GM19025 (cell line): ENCODE measurements around the gene SLC16A3.
"Not testable (repeated sequence)": the region's sequence is repeated elsewhere in the genome, so short reads cannot be mapped to it uniquely, and the experiment has no call there.

ENCODE experiments used
- ATAC-seq: cut with Tn5 transposase; IDR thresholded peaks from one replicate; pipeline ENCODE4 v1.9.1; 2021; ENCODE audit warnings: mild to moderate bottlenecking, low read depth, moderate library complexity; ENCODE audit not compliant: unreplicated experiment

Gene SLC16A3

DNA sequence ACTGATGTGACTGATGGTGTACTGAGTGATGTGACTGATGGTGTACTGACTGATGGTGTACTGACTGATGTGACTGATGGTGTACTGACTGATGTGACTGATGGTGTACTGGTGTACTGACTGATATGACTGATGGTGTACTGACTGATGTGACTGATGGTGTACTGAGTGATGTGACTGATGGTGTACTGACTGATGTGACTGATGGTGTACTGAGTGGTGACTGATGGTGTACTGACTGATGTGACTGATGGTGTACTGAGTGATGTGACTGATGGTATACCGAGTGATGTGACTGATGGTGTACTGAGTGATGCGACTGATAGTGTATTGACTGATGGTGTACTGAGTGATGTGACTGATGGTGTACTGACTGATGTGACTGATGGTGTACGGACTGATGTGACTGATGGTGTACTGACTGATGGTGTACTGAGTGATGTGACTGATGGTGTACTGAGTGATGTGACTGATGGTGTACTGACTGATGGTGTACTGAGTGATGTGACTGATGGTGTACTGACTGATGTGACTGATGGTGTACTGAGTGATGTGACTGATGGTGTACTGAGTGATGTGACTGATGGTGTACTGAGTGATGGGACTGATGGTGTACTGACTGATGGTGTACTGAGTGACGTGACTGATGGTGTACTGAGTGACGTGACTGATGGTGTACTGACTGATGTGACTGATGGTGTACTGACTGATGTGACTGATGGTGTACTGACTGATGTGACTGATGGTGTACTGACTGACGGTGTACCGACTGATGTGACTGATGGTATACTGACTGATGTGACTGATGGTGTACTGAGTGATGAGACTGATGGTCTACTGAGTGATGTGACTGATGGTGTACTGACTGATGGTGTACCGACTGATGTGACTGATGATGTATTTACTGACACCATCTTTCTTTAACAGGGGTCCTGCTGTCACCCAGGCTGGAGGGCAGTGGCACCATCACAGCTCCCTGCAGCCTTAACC lies 31.4 kb downstream of the SLC16A3 start:
- ATAC-seq: not testable (repeated sequence)

DNA sequence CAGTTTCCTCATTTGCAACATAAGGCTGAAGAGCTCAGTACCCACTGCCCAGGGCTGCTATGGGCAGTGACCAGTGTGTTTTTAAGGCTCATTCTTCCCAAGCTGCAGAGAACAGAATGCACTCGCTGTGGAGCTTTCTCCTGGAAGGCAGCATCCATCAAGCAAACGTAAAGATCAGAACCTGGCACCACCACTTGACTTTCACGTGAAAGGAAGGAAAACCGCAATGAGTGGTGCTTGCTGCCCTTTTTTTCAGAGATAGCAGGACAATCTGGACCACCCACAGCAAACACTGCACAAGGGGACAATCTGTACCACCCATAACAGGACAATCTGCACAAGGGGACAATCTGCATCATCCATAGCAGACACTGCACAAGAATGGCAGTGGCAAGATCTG lies 33.5 kb downstream of the SLC16A3 start:
- ATAC-seq: no peak

- no peak for ATAC-seq
Observed at GRCh38 chr17:82263641-82264040, 34.8 kb downstream of the SLC16A3 start.

GRCh38 chr17:82266142-82266541 lies 37.3 kb downstream of the SLC16A3 start:
- no peak for ATAC-seq

DNA sequence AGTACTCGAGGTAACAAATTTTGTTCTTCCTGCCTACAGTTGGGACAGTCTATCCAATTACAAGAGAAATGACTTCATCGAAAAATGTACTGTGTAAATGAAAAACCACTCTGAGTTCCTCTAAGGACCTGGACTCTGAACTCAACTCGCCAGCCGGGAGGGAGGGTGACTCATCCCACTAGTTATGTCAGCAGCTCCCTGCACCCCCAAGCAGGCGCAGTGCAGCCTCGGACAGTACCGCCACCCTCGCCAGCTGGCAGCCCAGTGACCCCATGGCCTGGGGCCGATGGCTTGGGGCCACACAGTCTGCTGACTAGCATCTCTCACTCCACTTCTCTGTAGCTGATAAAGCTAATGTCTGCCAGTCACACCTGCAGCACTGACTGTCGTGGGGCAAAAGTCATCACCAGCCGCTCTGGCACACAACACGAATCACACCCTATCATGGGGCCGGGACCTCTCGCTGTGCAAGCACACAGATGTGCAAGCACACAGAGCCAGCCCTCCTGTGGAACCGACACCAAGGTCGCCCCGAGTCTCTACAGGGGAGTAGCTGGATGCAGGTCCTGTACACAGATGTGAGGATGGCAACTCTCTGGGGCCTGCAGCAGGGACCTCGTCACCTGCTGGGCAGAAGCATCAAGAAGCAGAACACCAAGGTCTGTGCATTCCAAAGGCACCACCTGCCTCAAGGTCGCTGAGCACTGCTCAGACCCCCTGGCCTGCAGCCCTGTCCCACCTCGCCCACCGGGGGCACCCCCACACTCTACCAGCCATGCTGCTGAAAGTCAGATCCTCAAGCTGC lies 38.9 kb downstream of the SLC16A3 start:
- no peak for ATAC-seq

DNA sequence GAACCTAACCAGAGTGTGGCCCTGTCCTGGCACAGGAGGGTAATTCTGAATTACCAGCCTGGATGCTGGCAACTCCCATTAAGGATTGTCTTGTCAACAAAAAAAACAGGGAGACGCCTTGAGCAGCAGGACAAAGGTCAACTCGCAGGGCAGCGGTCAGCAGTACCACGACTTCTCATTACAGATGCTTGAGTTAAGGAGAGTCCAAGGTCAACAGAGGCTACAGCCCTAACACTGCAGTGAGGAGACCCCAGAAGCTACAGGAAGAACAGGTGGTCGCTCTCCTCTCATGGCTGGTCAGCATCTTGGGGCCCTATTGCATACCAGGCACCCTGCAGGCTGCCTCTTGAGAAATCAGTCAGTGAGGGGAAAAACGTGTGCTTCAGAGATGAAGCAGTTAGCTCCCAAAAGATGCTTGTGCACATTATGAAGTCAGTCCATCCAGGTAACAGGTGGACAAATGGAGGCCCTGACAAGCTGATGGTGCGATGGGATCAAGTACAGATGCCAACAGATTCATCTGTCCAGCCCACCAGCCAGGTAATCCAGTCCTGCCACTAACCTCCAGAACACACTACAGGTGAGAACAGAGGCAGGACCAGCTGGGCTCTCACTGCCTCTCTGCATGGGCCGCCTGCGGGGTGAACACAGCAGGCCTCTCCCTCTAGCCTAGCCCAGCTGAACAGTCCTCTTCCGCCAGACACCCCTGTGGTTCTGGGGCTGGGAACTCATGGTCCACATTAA lies 40.5 kb downstream of the SLC16A3 start:
- ATAC-seq: no peak

DNA sequence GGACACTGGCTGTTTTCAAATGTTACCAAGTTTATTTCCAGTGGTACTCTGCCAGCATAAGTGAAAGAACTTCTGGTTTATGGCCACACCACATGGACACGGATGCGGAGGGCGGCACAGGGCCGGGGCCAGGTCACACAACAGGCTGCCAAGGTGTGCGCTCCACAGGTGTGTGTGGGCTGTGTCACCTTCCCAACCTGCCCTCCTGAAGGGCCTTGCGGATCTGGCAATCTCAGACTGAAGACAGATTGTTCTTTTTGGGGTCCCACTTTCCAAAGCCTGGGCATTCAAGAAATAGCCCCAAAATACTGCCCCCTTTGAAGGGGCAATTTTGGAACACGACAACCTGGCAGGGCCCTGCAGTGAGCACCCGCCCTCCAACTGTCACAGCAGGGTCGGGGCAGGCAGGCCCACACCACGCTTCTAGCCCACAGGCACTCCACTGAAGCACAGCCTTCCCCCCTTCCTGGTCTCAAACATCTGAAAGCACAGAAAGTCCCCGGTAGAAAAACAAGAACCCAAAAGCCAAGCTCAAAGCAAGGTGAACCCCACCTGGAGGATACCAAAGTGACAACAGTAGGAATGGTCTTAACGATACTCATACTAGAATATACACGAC lies 41.1 kb downstream of the SLC16A3 start:
- ATAC-seq: no peak

GRCh38 chr17:82270651-82271050 lies 41.8 kb downstream of the SLC16A3 start:
- ATAC-seq: no peak

DNA sequence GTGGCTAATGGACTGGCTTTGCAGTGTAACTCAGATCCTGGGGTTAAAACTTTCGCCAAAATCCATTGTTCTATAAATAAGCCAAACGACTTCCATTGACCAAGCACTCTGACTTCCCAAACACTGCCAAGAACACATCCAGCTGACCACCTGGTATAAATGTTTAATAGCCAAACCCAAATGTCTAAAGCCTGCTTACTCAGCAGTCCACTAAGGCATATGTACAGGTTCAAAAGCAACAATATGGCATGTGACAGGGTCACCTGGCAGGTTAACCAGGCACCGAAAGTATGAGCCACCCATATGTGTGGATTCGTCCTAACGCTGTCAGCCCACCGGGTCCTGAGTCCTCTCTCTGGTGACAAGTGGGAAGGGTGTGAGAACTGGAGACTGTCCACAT lies 42.6 kb downstream of the SLC16A3 start:
- ATAC-seq: no peak

DNA sequence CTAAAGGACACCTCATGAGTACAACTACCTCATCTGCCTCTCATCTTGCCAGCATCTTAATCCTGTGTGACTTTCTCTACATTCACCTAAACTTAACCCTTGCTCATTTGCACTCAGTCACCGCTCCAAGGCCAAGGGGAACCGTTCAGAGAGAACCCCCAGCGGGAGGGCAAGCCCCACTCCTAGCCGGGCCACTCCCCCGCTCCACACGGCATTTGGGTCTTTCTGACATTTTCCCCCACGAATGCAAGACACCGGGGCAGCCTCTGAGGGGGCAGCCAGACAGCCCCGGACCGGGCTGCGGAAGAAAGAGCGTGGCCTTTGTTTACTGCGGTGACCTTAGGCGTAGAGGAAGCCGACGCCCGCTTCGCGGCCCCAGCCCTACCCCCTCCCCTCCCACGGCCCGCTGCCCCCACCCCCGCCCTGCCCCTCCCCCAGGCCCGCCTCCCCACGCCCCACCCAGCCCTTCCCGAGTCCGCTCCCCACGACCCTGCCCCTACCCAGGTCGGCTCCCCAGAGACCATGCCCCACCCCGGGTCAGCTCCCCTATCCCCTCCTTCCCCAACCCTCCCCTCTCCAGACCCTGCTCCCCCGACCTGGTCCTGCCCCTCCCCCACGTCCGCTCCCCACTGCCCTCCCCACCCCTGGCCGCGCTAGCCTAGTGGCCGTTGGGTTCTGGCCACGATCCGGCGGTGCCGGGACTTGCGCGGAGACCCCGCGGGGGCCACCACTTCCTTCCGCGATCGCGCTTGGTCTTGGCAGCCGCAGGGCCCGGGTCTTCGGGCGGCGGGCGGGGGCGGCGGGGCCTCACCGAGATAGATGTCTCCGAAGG lies 43.9 kb downstream of the SLC16A3 start:
- ATAC-seq: no peak

- ATAC-seq: peak; percentile 69
Observed at GRCh38 chr17:82273327-82274133, 44.7 kb downstream of the SLC16A3 start, which contains the start of gene CSNK1D. Gene CSNK1D, minus strand, starts transcription at chr17:82273700. Its CDS starts 319 bp downstream, at chr17:82273381.

DNA sequence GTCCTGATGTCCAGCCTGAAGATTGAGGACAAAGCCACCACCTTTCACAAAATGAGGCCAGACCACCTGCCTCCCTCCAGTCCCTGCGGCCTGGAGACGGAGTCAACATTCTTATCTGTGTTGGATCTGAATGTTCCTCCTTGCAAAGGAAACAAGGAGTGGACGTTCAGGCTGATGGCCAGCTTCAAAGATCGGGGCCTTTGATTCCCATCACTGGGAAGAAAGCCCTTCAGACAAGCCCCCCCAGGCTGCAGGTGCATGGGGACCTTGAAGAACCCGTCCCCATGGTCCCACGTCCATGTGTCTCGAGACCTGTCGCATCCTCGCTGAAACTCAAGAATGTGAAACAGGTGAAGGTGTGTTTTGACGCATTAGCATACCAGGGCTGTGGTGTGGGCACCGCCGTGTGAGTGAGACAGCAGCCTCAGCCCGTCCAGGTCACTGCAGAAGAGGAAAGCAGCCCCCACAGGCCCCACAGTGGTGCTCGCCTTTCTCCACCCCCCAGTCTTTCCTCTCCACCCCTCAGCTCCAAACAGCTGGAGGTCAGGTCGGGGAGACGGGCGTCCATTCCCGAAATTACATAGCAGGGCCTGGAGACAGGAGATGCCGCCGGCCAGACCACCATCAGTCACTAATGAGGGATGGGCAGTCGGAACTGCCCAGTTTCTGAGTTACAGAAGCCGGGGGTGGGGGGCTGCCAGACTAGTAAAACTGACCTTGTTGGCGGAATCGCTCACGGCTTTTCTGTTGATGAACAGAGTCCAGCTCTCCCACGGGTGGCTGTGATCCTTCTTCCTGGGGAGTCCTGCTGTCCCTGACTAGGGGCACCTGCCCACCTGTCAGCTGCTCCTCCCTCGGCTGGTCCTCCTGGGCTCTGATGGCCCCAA lies 45.5 kb downstream of the SLC16A3 start:
- no peak for ATAC-seq

GRCh38 chr17:82275326-82275725 lies 46.5 kb downstream of the SLC16A3 start:
- no peak for ATAC-seq

DNA sequence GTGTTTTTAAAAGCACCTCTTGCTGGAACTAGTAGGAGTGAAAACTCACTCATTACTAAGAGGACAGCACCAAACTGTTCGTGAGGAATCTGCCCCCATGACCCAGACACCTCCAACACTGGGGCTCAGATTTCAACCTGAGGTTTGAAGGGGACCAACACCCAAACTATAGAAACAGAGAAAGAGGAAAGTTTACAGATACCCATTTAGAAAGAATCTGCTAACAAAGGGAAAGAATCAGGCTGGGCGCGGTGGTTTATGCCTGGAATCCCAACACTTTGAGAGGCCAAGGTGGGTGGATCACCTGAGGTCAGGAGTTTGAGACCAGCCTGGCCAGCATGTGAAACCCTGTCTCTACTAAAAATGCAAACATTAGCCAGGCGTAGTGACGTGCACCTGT lies 48.1 kb downstream of the SLC16A3 start:
- no peak for ATAC-seq

GRCh38 chr17:82277851-82278250 lies 49.0 kb downstream of the SLC16A3 start:
- no peak for ATAC-seq

GRCh38 chr17:82278308-82278707 lies 49.5 kb downstream of the SLC16A3 start:
- no peak for ATAC-seq

DNA sequence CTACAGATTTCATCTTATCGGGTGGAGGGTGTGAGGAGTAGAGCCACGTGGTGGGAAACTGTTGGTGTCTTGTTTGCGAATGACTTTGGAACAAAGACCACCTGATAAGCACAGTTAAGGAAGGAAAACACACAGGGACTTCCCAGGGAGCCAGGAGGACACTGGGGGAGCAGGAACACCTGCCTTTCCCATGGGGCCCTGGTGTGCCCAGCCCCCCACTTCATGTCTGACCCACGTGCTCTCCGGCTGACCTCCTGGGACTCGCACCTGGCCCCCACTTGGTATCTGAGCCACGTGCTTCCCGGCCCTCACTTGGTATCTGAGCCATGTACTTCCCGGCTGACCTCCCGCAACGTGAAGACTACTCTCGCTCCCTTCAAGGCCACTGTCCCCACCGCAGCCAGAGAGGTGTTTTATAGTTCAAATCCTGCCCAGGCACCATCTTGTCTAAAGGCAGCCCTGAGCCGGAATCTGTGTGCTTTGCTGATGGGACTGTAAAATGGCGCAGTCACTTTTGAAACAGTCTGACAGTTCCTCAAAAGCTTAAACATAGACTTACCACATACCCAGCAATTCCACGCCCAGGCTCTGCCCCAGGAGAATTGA lies 50.0 kb downstream of the SLC16A3 start:
- ATAC-seq: no peak
